Muscle layer of duodenum (tissue), 2 donors: ENCODE data around the gene PTPRD.
"Not testable (repeated sequence)": the region's sequence is repeated elsewhere in the genome, so short reads cannot be mapped to it uniquely, and the experiment has no call there.

ENCODE experiments used
- H3K27ac ChIP-seq: one replicate; pipeline ENCODE4 v1.7.0; 2013; ENCODE audit warnings: mild to moderate bottlenecking, low read length
- H3K27me3 ChIP-seq: one replicate; pipeline ENCODE4 v1.7.0; 2013; ENCODE audit warnings: low read depth, mild to moderate bottlenecking, control low read depth, low read length
- H3K36me3 ChIP-seq, 2 donors: one replicate each; pipeline ENCODE4 v1.7.0; 2013; ENCODE audit warnings: low read length in 2 of 2, control low read depth in 1 of 2, mild to moderate bottlenecking in 1 of 2; ENCODE audit not compliant: insufficient read depth in 2 of 2, control insufficient read depth in 1 of 2
- H3K4me1 ChIP-seq, 2 donors: one replicate each; pipeline ENCODE4 v1.7.0; 2013; ENCODE audit warnings: low read length in 2 of 2, mild to moderate bottlenecking in 2 of 2, control low read depth in 1 of 2, moderate library complexity in 1 of 2; ENCODE audit not compliant: insufficient read depth in 2 of 2, control insufficient read depth in 1 of 2
- H3K4me3 ChIP-seq, 2 donors: one replicate each; pipeline ENCODE4 v1.7.0; 2013; ENCODE audit warnings: low read length in 2 of 2, low read depth in 1 of 2, mild to moderate bottlenecking in 1 of 2
- H3K9me3 ChIP-seq, 2 donors: one replicate each; pipeline ENCODE4 v1.7.0; 2013; ENCODE audit warnings: low read length in 2 of 2, control low read depth in 1 of 2, mild to moderate bottlenecking in 1 of 2; ENCODE audit not compliant: control insufficient read depth in 1 of 2
- donor health status: healthy.

PTPRD gene

DNA sequence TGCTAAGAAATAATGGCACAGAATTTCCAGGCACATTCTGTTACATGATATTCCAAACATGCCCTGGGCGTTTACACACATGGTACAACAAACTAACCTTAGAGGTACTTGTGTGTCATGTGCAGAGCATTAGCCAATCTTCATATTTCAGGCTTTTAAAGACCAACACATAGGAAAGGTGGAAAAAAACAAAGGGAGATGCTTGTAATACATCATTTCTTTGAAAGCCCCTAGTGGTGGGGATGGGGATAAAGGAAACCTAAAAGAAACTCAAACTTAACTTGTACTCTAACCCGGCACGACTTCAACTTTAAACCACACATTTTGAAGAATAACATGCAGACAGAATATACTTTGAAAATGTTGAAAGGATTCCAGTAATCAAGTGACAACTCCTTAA, 133.6 kb downstream of the PTPRD start:
- no peak overlapping the region for H3K4me3 ChIP-seq
- H3K27me3 ChIP-seq = no peaks in the 10 kb centered on the region
- H3K9me3 ChIP-seq = peaks cover 0 to 2% of the 10 kb centered on the region in 2 donors
- no peaks in the 10 kb centered on the region for H3K36me3 ChIP-seq
- no peaks in the 10 kb centered on the region for H3K4me1 ChIP-seq
- no peak overlapping the region for H3K27ac ChIP-seq

GRCh38 chr9:10449201-10449617, 163.6 kb downstream of the PTPRD start:
- not testable (repeated sequence) for H3K27ac ChIP-seq, H3K9me3 ChIP-seq, H3K36me3 ChIP-seq, H3K4me1 ChIP-seq, H3K4me3 ChIP-seq, H3K27me3 ChIP-seq

DNA sequence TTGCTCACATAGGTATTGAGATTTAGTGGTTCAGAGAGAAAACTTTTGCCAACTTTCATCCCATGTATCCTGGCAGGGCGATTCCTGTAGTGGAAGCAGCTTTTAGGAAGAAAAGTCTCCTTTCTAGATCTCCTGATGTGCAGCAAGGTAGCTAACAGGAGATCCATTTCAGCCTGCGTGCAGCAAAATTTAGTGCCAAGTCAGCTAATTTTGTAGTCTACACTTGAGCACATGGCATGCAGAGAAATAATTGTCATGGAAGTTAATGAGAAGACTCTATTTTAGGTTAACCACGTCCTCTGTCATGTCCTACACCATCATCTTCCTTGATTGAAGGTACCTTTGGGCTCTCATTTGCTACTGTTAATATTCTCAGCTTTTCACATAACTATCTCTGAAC, 165.8 kb downstream of the PTPRD start:
- no peaks in the 10 kb centered on the region for H3K36me3 ChIP-seq
- no peak overlapping the region for H3K4me3 ChIP-seq
- H3K27ac ChIP-seq = no peak overlapping the region
- no peaks in the 10 kb centered on the region for H3K27me3 ChIP-seq
- H3K4me1 ChIP-seq = no peaks in the 10 kb centered on the region
- H3K9me3 ChIP-seq = no peaks in the 10 kb centered on the region

- H3K4me1 ChIP-seq = no peaks in the 10 kb centered on the region
- H3K27ac ChIP-seq = no peak overlapping the region
- H3K9me3 ChIP-seq = no peaks in the 10 kb centered on the region
- H3K36me3 ChIP-seq = no peaks in the 10 kb centered on the region
- H3K4me3 ChIP-seq = no peak overlapping the region
- no peaks in the 10 kb centered on the region for H3K27me3 ChIP-seq
Observed at GRCh38 chr9:10443868-10444204, 169.0 kb downstream of the PTPRD start.

- H3K4me1 ChIP-seq = no peaks in the 10 kb centered on the region
- no peaks in the 10 kb centered on the region for H3K9me3 ChIP-seq
- H3K27me3 ChIP-seq = no peaks in the 10 kb centered on the region
- no peaks in the 10 kb centered on the region for H3K36me3 ChIP-seq
- no peak overlapping the region for H3K4me3 ChIP-seq
- H3K27ac ChIP-seq = no peak overlapping the region
Observed at GRCh38 chr9:10443181-10443867, 169.5 kb downstream of the PTPRD start.

- no peaks in the 10 kb centered on the region for H3K9me3 ChIP-seq
- no peaks in the 10 kb centered on the region for H3K4me1 ChIP-seq
- H3K27ac ChIP-seq = no peak overlapping the region
- H3K27me3 ChIP-seq = no peaks in the 10 kb centered on the region
- no peak overlapping the region for H3K4me3 ChIP-seq
- H3K36me3 ChIP-seq = no peaks in the 10 kb centered on the region
Observed at GRCh38 chr9:10438955-10439354, 173.8 kb downstream of the PTPRD start.

- Histone ChIP-seq H3K27me3 (no peaks in the 10 kb centered on the region), H3K27ac (no peak overlapping the region), H3K36me3 (no peaks in the 10 kb centered on the region), H3K4me3 (no peak overlapping the region), H3K9me3 (no peaks in the 10 kb centered on the region), H3K4me1 (no peaks in the 10 kb centered on the region)
Observed at GRCh38 chr9:10436756-10437155, 176.0 kb downstream of the PTPRD start.

- no peak overlapping the region for H3K4me3 ChIP-seq
- H3K9me3 ChIP-seq = no peaks in the 10 kb centered on the region
- H3K27me3 ChIP-seq = no peaks in the 10 kb centered on the region
- no peaks in the 10 kb centered on the region for H3K36me3 ChIP-seq
- H3K27ac ChIP-seq = no peak overlapping the region
- no peaks in the 10 kb centered on the region for H3K4me1 ChIP-seq
Observed at GRCh38 chr9:10434412-10434811, 178.4 kb downstream of the PTPRD start.

DNA sequence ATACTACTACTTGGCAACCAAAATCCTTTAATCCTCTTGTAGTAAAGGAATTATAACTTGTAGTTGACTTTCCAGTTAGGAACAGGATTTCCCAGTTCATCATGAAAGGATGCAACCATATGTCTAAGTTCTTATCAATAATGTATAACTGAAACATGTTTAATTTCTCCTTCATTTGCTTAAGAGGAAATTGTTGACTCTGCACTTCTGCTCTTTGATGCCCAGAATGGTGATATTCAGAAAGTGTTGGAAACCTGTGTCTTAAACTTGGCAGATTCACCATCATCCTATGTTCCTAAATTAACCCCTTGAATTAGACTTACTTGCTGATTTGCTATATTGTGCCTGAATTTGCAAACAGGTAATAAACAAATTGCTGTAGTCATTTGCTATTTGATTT, 201.5 kb downstream of the PTPRD start:
- Histone ChIP-seq H3K27ac (no peak overlapping the region), H3K4me1 (no peaks in the 10 kb centered on the region), H3K4me3 (no peak overlapping the region), H3K27me3 (no peaks in the 10 kb centered on the region), H3K36me3 (no peaks in the 10 kb centered on the region), H3K9me3 (no peaks in the 10 kb centered on the region)

DNA sequence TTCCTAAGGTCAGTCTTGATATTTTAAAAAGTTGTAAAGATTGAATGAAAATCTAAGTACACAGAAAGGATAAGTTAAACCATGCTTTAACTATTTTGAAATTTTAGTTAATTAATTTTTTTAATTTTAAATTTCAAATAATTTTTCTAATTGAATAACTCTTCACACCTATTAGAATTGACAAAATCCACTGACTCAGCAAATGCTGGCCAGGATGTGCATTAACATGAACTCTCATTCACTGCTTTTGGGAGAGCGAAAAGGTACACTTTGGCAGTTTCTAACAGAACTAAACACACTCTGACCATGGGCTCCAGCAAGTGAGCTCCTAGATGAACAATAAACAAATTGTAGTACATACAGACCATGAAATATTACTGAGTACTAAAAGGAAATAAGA, 209.5 kb downstream of the PTPRD start:
- no peaks in the 10 kb centered on the region for H3K4me1 ChIP-seq

GRCh38 chr9:10396615-10397014, 216.2 kb downstream of the PTPRD start:
- Histone ChIP-seq H3K4me3 (no peak overlapping the region), H3K4me1 (no peaks in the 10 kb centered on the region), H3K36me3 (no peaks in the 10 kb centered on the region), H3K9me3 (no peaks in the 10 kb centered on the region), H3K27ac (no peak overlapping the region), H3K27me3 (no peaks in the 10 kb centered on the region)

More for the DNA sequence above, 209.5 kb downstream of the PTPRD start:
- Histone ChIP-seq H3K9me3 (no peaks in the 10 kb centered on the region), H3K36me3 (no peaks in the 10 kb centered on the region), H3K27me3 (no peaks in the 10 kb centered on the region), H3K4me3 (no peak overlapping the region), H3K27ac (no peak overlapping the region)

DNA sequence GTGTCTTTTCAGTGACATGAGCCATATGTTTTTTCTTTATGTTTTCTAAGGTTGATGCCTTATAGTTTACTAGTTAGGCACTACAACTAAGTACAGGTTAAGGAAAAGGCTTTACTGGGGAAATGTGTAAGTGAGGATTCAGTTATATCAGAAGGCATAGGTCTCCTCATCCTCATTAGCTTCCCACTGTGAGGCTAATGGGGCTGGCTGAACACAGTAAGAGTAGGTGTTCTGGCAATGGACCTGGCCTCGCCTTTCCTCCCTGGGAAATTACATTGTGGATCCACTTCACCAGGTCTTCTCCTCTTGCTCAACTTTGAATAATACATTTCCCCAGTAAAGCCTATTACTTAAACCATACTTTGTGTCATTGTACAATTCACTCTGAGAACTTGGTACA, 225.5 kb downstream of the PTPRD start:
- Histone ChIP-seq H3K4me3 (no peak overlapping the region), H3K27ac (no peak overlapping the region), H3K36me3 (no peaks in the 10 kb centered on the region), H3K4me1 (no peaks in the 10 kb centered on the region), H3K9me3 (no peaks in the 10 kb centered on the region), H3K27me3 (no peaks in the 10 kb centered on the region)
